Nephron (organoid): ENCODE results near the gene MYEOV.
A peak's percentile ranks its signal among the peaks of the same experiment; 100 is the strongest.

ENCODE experiments used
- H3K27ac Mint-ChIP-seq, 3 experiments: 2 replicates each; pipeline ENCODE4 v1.8.0; 2020; ENCODE audit warnings: mixed read lengths in 3 of 3, mild to moderate bottlenecking in 2 of 3, moderate library complexity in 1 of 3
- H3K27me3 Mint-ChIP-seq: 2 replicates; pipeline ENCODE4 v1.8.0; 2021; ENCODE audit warnings: low read depth, mild to moderate bottlenecking, moderate library complexity, mixed read lengths
- H3K36me3 Mint-ChIP-seq: 2 replicates; pipeline ENCODE4 v1.8.0; 2020; ENCODE audit warnings: low read depth, mixed read lengths
- H3K4me1 Mint-ChIP-seq: 2 replicates; pipeline ENCODE4 v1.8.0; 2020; ENCODE audit warnings: mixed read lengths
- H3K4me3 Mint-ChIP-seq, 3 experiments: 2 replicates each; pipeline ENCODE4 v1.8.0; 2020; ENCODE audit warnings: mild to moderate bottlenecking in 3 of 3, mixed read lengths in 3 of 3, moderate library complexity in 2 of 3
- H3K9me3 Mint-ChIP-seq: 2 replicates; pipeline ENCODE4 v1.8.0; 2020; ENCODE audit warnings: mixed read lengths
- CTCF ChIP-seq, 3 experiments: fragments of 200-600 bp; sonication (generic); IDR thresholded peaks; one replicate each; pipeline ENCODE4 v1.5.0; 2021; ENCODE audit warnings: antibody characterized with exemption in 3 of 3; ENCODE audit not compliant: unreplicated experiment in 3 of 3

Gene MYEOV

DNA sequence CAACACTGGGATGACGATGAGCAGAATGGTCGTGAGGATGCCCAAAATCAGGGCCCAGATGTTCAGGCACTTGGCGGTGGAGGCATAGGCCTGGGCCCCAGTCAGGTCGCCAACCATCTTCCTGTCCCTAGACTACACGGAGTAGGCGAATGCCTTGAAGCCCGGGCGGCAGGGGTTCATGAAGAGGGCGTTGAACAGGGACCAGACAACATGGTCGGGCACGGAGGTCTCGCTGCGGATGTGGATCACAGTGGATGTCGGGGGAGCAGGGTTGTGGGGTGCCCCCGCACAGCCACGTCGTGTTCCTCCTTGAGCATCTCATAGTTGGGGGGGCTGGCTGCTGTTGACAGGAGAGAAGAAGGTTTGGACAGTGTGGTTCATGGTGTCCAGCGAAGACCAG lies 9.5 kb downstream of the MYEOV start:
- H3K9me3 Mint-ChIP-seq, result no peaks in the 10 kb centered on the region
- no peak overlapping the region for H3K4me3 Mint-ChIP-seq
- TF ChIP-seq CTCF (IDR thresholded peaks at IDR 0.05; ENCODE audit: unreplicated experiment in 3 of 3), result no peak
- peak overlapping the region in 1 of 3 experiments; percentile 5 for H3K27ac Mint-ChIP-seq
- H3K27me3 Mint-ChIP-seq, result peaks cover 18% of the 10 kb centered on the region
- H3K4me1 Mint-ChIP-seq, result peaks cover 25% of the 10 kb centered on the region
- H3K36me3 Mint-ChIP-seq, result no peaks in the 10 kb centered on the region

- Mint-ChIP-seq H3K9me3 (no peaks in the 10 kb centered on the region), H3K4me1 (peaks cover 33% of the 10 kb centered on the region), H3K27me3 (peaks cover 18% of the 10 kb centered on the region), H3K4me3 (no peak overlapping the region), H3K27ac (no peak overlapping the region), H3K36me3 (no peaks in the 10 kb centered on the region)
- no peak for TF ChIP-seq CTCF (IDR thresholded peaks at IDR 0.05; ENCODE audit: unreplicated experiment in 3 of 3)
Measured at GRCh38 chr11:69304258-69304657, 10.3 kb downstream of the MYEOV start.

DNA sequence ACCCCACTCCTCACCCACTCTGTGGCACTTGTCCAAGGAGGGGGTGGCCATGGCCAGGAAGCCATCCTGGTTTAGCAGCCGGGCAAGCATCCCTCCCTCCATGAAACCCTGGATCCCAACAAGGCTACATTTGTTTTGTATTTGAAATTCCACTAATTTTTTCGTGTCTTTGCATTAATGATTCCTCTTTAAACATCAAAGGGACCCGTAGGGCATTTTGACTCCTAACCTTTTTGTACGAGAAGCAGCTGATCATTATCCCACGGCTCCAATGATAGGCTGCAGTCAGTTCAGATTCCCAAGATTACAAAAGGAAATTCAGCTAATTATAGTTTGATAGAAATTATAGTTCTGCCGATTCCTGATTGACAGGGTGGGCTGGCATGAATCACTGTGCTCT lies 10.7 kb downstream of the MYEOV start:
- H3K4me1 Mint-ChIP-seq, result peaks cover 37% of the 10 kb centered on the region
- H3K27ac Mint-ChIP-seq, result no peak overlapping the region
- no peaks in the 10 kb centered on the region for H3K36me3 Mint-ChIP-seq
- peaks cover 17% of the 10 kb centered on the region for H3K27me3 Mint-ChIP-seq
- no peak overlapping the region for H3K4me3 Mint-ChIP-seq
- no peaks in the 10 kb centered on the region for H3K9me3 Mint-ChIP-seq
- TF ChIP-seq CTCF (IDR thresholded peaks at IDR 0.05; ENCODE audit: unreplicated experiment in 3 of 3), result no peak

DNA sequence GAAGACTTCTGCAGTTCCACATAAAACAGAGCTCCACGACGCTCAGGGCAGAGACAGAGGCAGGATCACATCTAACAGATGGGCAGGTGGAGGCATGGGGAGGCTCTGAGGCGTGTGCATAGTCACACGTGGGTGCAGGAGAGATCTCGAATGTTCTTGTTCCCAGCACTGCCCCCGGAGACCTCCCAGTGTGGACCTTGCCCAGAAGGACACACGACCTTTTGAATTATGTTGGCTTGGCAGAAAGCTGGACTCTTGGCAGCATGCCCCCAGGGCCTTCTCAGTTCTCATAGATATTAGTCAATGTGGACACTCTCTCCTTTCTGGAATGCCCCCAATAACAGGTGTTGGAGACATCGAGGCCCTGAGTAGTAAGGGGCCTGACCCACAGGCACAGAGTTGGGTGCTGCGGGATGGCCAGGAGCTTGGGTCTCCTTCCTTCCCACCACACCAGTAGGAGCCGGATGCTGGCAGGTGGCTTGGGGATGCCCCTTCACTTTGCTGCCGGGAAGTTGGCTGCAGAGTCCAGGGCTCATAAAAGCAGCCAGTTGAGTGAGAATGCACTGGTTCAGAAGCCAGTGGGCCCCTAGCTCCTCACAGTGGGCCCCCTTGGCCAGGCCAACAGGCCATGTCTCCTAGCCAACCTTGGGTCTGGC lies 12.1 kb downstream of the MYEOV start:
- no peaks in the 10 kb centered on the region for H3K36me3 Mint-ChIP-seq

DNA sequence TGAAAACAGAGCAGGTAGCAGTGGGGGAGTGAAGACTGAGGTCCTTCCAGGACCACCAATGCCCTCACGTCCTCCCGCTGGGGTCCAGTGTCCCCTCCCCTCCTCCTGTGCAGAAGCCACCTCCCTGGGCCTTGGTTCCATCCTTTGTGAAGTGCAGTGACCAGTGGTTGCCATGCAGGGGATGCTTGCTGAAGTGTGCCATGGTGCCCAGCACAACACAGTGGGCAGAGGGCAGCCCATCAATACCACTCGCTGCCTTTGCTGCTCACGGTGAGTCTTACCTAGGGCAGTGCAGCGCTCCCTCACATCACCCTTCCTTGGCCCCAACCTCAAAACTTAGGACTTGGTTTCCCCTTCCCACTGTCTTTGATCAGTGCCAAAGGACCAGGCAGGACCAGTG lies 12.9 kb downstream of the MYEOV start:
- no peaks in the 10 kb centered on the region for H3K9me3 Mint-ChIP-seq

More for the DNA sequence above, 12.1 kb downstream of the MYEOV start:
- Mint-ChIP-seq H3K27ac (no peak overlapping the region), H3K27me3 (peaks cover 17% of the 10 kb centered on the region), H3K4me3 (no peak overlapping the region), H3K9me3 (no peaks in the 10 kb centered on the region), H3K4me1 (peaks cover 42% of the 10 kb centered on the region)
- TF ChIP-seq CTCF (IDR thresholded peaks at IDR 0.05; ENCODE audit: unreplicated experiment in 3 of 3), result no peak

More for the DNA sequence above, 12.9 kb downstream of the MYEOV start:
- peaks cover 17% of the 10 kb centered on the region for H3K27me3 Mint-ChIP-seq
- no peak overlapping the region for H3K27ac Mint-ChIP-seq
- TF ChIP-seq CTCF (IDR thresholded peaks at IDR 0.05; ENCODE audit: unreplicated experiment in 3 of 3), result no peak
- no peaks in the 10 kb centered on the region for H3K36me3 Mint-ChIP-seq
- H3K4me1 Mint-ChIP-seq, result peaks cover 42% of the 10 kb centered on the region
- H3K4me3 Mint-ChIP-seq, result no peak overlapping the region
